Endothelial cell of umbilical vein (primary cell): ENCODE measurements around the gene BRSK2.

Source experiments
- EZH2 ChIP-seq: IDR thresholded peaks from 2 replicates; pipeline ENCODE4 v1.6.1; 2012; ENCODE audit warnings: borderline replicate concordance, low read depth, mild to moderate bottlenecking, moderate library complexity, low read length, inconsistent platforms; ENCODE audit not compliant: severe bottlenecking
- FOS ChIP-seq: IDR thresholded peaks from 2 replicates; pipeline ENCODE4 v1.6.1; 2011; ENCODE audit warnings: mild to moderate bottlenecking, low read length, moderate library complexity, borderline replicate concordance; ENCODE audit not compliant: insufficient read depth
- JUN ChIP-seq: IDR thresholded peaks from 2 replicates; pipeline ENCODE4 v1.6.1; 2011; ENCODE audit warnings: borderline replicate concordance, low read depth; ENCODE audit not compliant: insufficient read length, insufficient read depth
- MYC ChIP-seq: IDR thresholded peaks from one replicate; pipeline ENCODE4 v1.6.1; 2011; ENCODE audit warnings: mild to moderate bottlenecking, low read depth, low read length
- POLR2A ChIP-seq: IDR thresholded peaks from 2 replicates; pipeline ENCODE4 v1.6.1; 2012; ENCODE audit warnings: low read depth, mild to moderate bottlenecking, control low read depth, low read length
- POLR2AphosphoS5 ChIP-seq: IDR thresholded peaks from 2 replicates; pipeline ENCODE4 v1.6.1; 2012; ENCODE audit warnings: low read depth, mild to moderate bottlenecking, control low read depth, low read length, moderate library complexity; ENCODE audit not compliant: insufficient read depth
- TF ChIP-seq, protein P1 (sequence below): IDR thresholded peaks from 2 replicates; pipeline ENCODE4 v1.6.1; 2011; ENCODE audit not compliant: insufficient read depth, insufficient read length
- TF ChIP-seq, protein P2 (sequence below), 2 donors: IDR thresholded peaks; 1 replicate in 1 of 2; 2 replicates in 1 of 2; pipeline ENCODE4 v1.5.1; 2011; ENCODE audit warnings: low read length in 2 of 2, mild to moderate bottlenecking in 2 of 2, moderate library complexity in 2 of 2, control low read depth in 1 of 2, inconsistent platforms in 1 of 2, low read depth in 1 of 2; ENCODE audit not compliant: insufficient read depth in 1 of 2; ENCODE audit errors: extremely low read depth in 1 of 2

DNA sequence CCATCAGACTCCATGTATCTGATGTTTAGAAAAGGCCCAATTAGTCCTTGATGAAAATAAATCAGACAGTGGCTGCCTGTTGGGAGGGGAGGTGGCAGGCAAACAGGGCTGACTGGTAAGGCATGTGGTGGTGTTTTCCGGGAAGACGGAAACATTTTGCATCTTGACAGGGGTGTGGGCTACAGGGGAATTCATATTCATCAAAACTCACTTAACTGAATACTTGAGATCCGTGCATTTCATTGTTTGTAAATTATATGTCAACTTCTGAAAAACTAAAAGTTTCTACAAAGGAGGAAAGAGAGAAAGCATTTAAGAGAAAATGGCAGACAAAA, 107.0 kb downstream of the BRSK2 start:
- no peak for TF ChIP-seq EZH2
- TF ChIP-seq, protein P1, sequence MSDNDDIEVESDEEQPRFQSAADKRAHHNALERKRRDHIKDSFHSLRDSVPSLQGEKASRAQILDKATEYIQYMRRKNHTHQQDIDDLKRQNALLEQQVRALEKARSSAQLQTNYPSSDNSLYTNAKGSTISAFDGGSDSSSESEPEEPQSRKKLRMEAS = no peak
- TF ChIP-seq, protein P2, sequence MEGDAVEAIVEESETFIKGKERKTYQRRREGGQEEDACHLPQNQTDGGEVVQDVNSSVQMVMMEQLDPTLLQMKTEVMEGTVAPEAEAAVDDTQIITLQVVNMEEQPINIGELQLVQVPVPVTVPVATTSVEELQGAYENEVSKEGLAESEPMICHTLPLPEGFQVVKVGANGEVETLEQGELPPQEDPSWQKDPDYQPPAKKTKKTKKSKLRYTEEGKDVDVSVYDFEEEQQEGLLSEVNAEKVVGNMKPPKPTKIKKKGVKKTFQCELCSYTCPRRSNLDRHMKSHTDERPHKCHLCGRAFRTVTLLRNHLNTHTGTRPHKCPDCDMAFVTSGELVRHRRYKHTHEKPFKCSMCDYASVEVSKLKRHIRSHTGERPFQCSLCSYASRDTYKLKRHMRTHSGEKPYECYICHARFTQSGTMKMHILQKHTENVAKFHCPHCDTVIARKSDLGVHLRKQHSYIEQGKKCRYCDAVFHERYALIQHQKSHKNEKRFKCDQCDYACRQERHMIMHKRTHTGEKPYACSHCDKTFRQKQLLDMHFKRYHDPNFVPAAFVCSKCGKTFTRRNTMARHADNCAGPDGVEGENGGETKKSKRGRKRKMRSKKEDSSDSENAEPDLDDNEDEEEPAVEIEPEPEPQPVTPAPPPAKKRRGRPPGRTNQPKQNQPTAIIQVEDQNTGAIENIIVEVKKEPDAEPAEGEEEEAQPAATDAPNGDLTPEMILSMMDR (IDR thresholded peaks at IDR 0.05; ENCODE audit: extremely low read depth in 1 of 2, insufficient read depth in 1 of 2, low read depth in 1 of 2, low read length in 2 of 2) = no peak
- no peak for TF ChIP-seq POLR2AphosphoS5
- no peak for TF ChIP-seq POLR2A
- TF ChIP-seq MYC = no peak
- TF ChIP-seq FOS = no peak
- no peak for TF ChIP-seq JUN
